ENCODE results near the gene HMGB3.
"Not testable (repeated sequence)": the region's sequence is repeated elsewhere in the genome, so short reads cannot be mapped to it uniquely, and the experiment has no call there.

HMGB3 gene

DNA sequence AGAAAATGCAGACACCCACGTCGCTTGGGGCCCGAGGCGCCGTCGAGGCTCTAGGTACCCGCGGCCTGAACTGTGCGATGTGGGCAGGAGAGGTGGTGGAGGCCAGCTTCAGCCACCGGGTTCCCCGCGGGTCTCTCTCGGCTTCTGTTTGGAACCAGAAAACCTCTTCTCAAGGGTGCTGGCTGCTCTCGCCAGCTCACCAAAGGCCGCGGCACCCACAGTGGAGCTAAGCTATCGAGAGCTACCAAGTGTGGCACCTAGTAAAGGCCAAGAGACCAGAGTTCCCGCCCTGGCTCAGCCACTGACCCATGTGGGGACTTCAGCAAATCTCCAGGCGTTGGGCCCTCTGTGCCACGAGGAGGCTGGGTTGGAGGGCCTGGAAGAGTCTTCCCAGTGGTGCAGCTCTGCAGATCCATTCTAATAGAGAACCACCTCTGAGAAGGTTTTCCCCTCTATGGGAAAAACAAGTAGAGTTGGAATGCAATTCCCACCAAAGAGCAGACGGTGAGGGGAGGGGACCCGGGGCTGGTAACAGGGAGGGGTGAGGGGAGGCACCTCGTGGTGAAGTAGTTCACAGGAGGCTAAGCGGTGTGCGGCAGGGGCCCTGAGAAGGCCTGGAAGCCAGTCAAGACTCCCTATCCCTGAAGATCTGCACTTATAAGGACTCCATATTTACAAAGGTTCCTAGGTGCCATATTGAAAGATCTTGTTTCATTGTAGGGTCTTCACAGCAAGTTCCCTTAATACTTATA is 5.5 kb upstream of the HMGB3 start:
- TF ChIP-seq, protein P1, sequence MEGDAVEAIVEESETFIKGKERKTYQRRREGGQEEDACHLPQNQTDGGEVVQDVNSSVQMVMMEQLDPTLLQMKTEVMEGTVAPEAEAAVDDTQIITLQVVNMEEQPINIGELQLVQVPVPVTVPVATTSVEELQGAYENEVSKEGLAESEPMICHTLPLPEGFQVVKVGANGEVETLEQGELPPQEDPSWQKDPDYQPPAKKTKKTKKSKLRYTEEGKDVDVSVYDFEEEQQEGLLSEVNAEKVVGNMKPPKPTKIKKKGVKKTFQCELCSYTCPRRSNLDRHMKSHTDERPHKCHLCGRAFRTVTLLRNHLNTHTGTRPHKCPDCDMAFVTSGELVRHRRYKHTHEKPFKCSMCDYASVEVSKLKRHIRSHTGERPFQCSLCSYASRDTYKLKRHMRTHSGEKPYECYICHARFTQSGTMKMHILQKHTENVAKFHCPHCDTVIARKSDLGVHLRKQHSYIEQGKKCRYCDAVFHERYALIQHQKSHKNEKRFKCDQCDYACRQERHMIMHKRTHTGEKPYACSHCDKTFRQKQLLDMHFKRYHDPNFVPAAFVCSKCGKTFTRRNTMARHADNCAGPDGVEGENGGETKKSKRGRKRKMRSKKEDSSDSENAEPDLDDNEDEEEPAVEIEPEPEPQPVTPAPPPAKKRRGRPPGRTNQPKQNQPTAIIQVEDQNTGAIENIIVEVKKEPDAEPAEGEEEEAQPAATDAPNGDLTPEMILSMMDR (conservative IDR thresholded peaks at IDR 0.05; ENCODE audit: low read depth, low read length) = no peak
- DNase-seq (ENCODE audit: low read depth) = no peak
- no peak overlapping the region for H3K4me3 ChIP-seq (ENCODE audit: low read length)

DNA sequence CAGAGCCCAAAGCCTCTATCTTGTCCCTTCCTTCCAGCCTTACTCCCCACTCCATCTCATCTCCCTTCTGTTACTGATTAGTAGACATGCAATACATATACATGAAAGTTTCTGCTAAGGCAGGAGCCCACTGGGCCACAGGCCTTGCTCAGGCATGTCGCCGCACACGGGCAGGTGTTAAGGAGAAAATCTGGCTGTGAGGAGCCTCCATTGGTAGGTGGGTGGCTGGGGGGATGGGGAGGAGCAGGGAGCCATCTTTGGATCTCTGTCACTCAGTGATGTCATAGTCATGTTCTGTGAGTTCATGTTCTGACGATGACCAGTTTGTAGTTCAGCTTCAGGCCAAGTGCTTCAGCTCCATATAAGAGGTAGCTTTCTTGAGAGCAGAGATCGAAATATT is 2.9 kb upstream of the HMGB3 start:
- no peak for DNase-seq (ENCODE audit: low read depth)
- H3K4me3 ChIP-seq (ENCODE audit: low read length) = no peak overlapping the region
- TF ChIP-seq, protein P1 (conservative IDR thresholded peaks at IDR 0.05; ENCODE audit: low read depth, low read length) = no peak

- H3K4me3 ChIP-seq (ENCODE audit: low read length) = no peak overlapping the region
- no peak for DNase-seq (ENCODE audit: low read depth)
- TF ChIP-seq, protein P1 (conservative IDR thresholded peaks at IDR 0.05; ENCODE audit: low read depth, low read length) = no peak
Observed at GRCh38 chrX:150980711-150981110, 2.4 kb upstream of the HMGB3 start.

DNA sequence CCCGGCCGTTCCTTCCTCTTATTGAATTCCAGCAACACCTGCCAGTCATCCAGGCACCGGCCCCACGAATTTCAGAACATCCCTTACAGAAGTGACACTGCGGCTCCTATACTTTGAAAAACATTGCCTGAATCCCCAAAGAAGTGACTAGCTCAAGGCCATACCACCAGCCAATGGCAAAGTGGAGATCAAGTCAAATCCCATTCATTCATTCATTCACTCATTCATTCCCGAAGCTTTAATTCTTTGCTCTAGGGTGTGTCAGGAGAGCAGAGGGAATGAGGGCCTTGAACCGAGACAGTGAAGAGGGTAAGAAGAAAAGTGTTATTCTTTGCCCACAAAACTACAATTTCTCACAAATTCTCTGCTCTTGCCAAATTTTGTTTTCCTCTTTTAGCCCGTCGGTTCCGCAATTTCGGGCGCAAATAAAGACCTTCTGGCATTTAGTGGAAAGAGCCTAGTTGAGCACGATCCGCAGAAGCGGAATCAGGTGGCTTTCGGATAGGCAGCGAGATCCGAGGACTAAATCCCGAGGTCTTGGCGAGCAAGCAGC is 824 bp upstream of the HMGB3 start:
- TF ChIP-seq, protein P1 (conservative IDR thresholded peaks at IDR 0.05; ENCODE audit: low read depth, low read length) = no peak
- peak overlapping the region; percentile 56 for H3K4me3 ChIP-seq (ENCODE audit: low read length)
- DNase-seq (ENCODE audit: low read depth) = no peak

DNA sequence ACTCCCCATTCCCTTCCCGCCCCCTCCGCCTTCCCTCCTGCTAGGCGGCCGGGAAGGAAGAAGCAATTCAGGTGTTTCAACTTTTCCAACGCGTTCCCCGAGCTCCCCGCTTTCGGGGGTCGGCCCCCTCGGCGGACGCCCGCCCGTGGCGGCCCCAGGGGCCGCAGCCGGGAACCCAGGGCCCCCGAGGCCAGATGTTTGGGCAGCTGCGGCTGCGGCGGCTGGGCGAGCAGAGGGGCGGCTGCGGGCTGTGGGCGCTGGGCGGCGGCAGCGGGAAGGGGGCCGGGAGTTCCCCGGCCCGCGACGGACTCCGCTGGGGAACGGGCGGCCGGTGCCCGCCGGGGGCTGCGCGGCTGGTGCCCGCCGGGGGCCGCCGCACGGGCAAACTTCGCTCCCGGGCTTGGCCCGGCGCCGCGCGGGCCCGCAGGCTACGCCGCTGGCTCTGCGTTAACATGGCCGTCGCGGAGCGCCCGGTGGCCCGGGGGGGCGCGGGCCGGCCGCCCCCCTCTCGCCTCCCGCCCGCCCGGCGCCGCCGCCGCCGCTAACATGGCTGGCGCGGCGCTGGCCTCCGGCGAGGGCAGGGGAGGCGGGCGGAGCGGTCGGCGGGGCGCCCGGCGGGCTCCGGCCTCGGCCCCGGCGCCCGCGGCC is 510 bp downstream of the HMGB3 start:
- TF ChIP-seq, protein P1 (conservative IDR thresholded peaks at IDR 0.05; ENCODE audit: low read depth, low read length) = no peak
- DNase-seq (ENCODE audit: low read depth) = no peak
- peak overlapping the region; percentile 44 for H3K4me3 ChIP-seq (ENCODE audit: low read length)

DNA sequence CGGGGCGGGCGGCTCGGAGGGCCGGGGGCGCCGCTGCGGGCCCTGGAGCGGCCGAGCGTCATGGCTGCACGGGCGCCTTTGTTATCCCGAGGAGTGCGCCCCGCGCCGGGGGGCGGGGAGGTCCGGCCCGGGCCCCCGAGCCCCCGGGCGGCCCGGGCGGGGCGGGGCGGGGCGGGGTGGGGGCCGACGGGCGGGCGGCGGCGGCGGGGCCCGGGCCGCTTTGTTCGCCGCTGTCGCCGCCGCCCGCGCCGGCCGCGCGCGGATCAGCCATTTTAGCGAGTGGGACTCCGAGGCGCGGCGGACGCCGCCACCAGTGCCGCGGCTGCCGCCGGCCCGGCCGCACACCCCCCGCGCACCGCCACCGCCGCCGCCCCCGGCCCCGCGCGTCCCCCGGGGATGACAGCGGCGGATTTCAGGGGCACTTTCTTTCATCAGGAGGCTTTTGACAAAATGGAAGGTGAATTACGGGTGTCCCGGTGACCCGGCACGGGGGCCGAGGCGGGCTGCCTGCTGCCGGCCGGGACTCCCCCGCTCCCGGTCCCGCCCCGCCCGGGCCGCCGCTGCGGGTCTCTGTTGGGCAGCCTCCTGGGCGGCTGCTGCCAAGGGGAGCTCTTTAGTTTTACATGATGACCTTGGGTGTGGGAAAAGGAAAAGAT is 1.2 kb downstream of the HMGB3 start:
- TF ChIP-seq, protein P1 (conservative IDR thresholded peaks at IDR 0.05; ENCODE audit: low read depth, low read length) = no peak
- DNase-seq (ENCODE audit: low read depth) = no peak
- peak overlapping the region; percentile 62 for H3K4me3 ChIP-seq (ENCODE audit: low read length)

GRCh38 chrX:150987687-150988086 is 4.6 kb downstream of the HMGB3 start:
- H3K4me3 ChIP-seq (ENCODE audit: low read length) = not testable (repeated sequence)

More at GRCh38 chrX:150987687-150988086, 4.6 kb downstream of the HMGB3 start:
- DNase-seq (ENCODE audit: low read depth) = not testable (repeated sequence)
